Measurements from ENCODE around the gene NFILZ.

GRCh38 chr19:8617984-8618383, 12.4 kb upstream of the NFILZ start:
- TF ChIP-seq CTCF (conservative IDR thresholded peaks at IDR 0.05) = no peak
- no peak for TF ChIP-seq ZFX (IDR thresholded peaks at IDR 0.05)

Data from C4-2B (cell line).